GM15510 (cell line): Measurements from ENCODE around the gene SLC38A8.

Experiments used
- POLR2A ChIP-seq: IDR thresholded peaks from 3 replicates; pipeline ENCODE4 v1.6.1; 2011; ENCODE audit warnings: borderline replicate concordance; ENCODE audit not compliant: insufficient read length; ENCODE audit errors: extremely low read depth

Gene SLC38A8

GRCh38 chr16:83980794-83981193 lies 61.8 kb downstream of the SLC38A8 start:
- TF ChIP-seq POLR2A, result no peak

DNA sequence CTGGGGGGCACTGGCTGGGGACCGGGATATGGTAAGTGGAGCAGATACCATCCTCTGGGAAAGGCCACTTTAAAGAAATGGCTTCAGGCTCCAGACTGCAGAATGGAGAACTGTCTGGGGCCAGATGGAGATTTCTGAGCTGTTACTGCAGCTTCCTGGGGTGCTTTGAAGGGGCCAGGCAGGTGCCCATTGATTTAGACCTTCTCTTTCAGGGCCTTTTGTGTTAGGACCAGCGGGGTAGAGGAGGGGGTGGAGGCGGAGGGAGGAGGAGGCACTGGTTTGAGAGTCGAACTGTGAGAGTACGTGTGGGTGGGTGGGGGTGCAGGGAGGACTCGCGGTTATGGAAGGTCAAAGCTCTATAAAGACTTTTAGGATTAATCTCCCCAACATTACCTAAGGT lies 63.2 kb downstream of the SLC38A8 start:
- no peak for TF ChIP-seq POLR2A

DNA sequence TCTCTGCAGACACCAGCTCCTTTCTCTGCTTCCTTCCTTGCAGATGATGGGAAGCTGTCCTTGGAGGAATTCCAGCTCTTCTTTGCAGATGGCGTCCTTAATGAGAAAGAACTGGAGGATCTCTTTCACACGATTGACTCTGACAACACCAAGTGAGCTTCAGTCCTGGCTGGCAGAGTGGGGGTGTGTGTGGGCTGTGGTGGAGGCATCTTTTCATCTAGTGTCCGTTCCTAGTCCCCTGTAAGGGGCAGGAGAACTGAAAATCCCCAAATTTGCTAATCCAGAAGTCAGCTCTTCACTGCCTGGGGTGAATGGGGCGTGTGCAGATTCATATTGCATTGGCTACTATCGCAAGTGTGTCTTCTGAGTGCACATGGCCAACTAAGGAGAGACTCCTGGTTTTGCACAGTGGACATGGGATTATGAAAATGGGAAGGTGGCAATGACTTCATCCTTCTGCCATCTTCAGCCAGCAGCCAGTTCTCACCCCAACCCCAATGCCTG lies 64.1 kb downstream of the SLC38A8 start:
- no peak for TF ChIP-seq POLR2A

- no peak for TF ChIP-seq POLR2A
Observed at GRCh38 chr16:83977056-83977815, 65.4 kb downstream of the SLC38A8 start.

DNA sequence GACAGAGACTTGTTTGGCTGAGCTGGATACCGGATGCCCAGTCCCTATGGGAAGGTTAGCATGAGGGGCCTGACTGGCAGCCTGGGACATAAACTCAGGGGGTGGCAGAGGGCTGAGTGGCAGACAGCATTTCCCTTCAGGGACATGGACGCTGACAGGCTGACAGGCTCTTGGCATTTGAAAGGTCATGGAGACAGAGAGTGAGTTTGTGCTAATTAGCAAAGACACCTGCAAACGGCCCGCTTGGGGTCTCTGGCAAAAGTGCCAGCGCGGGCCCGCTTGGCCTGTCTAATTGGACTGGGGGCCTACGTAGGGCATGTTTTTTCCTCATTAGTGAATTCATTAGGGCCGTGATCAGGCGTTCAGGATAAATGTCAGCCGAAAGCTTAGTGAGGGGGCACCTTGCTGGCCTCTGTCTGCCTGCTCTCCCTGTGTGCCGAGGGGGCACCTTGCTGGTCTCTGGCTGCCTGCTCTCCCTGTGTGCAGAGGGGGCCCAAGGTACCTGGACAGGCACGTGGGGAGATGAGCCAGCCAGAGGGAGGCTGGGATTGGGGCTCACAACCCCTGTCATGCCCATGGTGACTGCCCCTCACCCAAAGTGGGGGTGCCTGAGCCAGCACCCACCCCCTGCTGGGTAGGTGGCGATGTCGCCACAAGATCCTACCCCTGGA lies 66.9 kb downstream of the SLC38A8 start:
- TF ChIP-seq POLR2A, result no peak

DNA sequence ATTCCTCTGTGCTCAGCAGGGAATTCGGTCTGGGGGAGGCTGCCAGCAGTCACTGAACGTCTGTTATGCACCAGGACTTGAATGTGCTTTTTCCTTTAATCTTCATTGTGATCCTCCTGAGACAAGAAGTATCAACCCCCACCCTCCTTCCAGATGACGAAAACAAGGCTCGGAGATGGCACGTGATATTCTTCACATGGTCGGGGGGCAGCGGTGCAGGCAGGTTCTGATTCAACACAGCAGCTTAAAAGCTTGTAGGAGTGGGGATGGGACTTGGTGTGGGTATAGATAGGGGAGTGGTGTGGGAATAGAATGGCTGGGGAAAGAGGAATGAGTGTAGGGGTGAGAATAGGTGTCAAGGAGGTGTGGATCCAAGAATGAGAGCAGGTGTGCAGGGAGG lies 68.1 kb downstream of the SLC38A8 start:
- no peak for TF ChIP-seq POLR2A

GRCh38 chr16:83973581-83974385 lies 68.8 kb downstream of the SLC38A8 start:
- no peak for TF ChIP-seq POLR2A

DNA sequence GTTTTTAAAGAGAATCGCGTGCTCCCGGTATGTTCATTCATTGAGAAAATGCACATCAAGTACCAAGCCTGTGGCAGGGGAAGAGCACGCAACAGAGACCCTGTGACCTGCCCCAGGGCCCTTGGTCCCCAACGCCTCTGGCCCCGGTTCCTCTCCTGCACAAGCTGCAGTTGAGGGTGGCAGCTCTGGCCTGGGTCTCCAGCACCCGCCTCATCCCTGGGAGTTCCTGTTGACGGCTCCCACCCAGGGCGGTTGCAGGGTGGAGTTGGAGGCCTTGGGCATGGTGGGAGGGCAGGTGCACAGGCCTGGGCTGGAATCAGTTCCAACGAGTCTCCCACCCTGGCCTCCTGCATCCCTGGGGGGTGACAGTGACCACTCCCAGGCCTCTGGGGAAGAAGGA lies 69.5 kb downstream of the SLC38A8 start:
- TF ChIP-seq POLR2A, result no peak

DNA sequence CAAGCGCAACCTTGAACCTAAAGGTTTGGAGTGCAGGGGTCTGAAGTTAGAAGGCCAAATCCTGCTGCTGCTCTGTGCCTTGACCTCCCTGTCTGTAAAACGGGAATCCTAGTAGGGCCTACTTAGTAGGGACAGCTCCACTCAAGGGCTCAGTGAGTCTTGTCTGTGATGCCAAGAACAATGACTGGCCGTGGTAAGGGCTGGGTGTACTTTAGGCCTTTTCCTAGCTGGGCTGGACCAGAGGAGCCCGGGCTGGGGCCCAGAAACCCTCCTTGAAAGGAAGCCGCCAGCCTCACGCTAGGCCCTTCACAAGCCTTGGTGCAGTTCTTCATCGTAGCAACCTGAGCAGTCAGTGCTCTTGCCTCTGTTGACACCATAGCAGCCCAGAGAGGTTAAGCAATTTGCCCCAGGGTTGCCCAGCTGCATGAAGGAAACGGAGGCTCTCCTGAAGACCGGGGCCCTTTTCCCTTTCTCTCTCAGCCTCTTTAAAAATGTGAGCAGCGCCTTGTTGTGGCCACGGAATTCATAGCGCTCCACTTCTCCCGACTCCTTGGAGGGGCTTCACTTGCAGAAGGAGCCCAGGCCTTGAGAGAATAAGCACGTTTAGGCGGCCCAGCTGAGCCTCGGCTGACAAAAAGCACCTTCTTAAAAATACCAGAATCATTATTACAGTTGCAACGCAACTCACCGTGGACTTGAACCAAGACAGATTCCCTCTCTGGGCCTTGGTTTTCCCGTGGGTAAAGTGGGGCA lies 70.2 kb downstream of the SLC38A8 start:
- TF ChIP-seq POLR2A, result no peak

DNA sequence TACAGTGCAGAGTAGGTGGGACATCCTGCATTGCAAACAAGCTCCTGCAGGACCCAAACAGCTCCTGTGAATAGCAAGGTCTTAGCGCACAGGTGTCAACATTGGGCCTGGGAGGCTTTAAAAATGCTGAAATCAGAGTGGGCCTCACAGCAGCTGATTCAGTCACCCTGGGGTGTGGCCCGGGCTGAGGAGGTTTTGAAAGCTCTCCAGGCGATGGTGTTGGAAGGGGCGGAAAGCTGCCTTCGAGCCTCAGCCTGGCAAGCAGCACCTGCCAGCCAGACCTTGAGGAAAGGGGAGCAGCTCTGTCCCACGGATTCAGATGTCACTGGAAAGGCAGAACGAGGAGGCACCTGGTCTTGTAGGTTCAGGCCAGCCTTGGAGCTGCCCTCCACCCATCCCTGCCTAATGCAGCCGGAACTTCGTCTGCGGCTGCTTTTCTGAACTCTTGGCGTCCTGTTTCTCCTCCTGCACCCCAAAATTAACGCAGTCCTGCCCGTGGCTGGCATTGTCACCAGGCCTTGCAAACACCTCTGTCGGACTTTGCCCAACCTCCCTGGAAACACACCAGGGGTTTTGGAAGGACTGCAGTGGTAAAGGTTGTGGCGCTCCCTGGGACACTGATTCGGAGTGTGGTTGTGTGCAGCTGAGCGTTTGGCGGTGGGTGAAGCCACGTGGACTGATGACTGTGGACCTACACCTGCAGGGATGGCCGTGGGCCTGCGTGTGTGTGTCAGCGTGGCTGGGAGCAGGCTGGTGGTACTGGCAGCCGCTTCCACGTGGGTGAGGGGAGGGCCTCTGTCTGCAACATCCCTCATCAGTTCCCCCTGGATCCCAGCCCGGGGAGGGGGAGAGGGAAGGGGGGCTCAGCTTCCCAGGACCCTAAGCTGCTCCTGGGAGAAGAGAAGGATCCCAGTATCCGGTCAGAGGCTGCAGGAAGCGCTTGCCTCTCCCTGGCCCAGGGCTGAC lies 71.1 kb downstream of the SLC38A8 start:
- TF ChIP-seq POLR2A, result no peak

- no peak for TF ChIP-seq POLR2A
Observed at GRCh38 chr16:83970430-83970815, 72.2 kb downstream of the SLC38A8 start.

GRCh38 chr16:83969771-83970429 lies 72.7 kb downstream of the SLC38A8 start:
- no peak for TF ChIP-seq POLR2A

DNA sequence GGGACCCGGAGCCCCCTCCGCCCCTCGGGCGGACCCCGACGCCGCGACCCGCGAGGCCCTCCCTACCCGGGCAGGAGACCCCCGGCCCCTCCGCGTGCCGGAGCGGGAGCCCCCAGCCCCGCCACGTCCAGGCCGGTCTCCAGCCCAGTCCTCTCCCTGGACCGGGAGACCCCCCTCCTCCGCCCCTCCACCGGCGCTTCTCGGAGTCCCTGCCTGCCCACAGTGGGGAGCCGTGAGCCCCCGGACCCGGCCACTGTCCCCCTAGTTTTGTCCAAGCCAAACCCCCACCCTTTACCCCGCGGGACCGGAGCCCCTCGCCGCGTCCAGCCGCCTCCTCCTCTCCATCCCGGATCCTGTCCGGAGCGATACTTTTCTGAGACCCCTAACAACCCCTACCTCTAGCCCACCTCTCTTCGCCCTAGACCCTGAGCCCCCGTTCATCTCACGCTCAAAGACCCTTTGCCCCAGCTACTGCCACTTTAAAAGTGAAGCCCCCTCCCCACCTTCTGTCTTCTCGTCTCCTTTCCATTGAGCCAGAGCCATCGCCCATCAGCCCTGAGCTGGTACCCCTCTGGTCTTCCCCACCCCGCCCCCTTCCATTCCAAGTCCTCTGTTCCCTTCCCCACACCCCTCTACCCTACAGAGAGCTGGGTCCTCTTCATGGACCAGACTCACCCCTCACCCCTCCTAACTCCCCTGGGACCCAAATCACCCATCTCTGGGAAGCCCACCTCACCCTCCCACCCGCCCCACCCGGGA lies 73.5 kb downstream of the SLC38A8 start:
- TF ChIP-seq POLR2A, result no peak

GRCh38 chr16:83968306-83968851 lies 74.2 kb downstream of the SLC38A8 start:
- no peak for TF ChIP-seq POLR2A
